ENCODE measurements around the gene PDXK.

The PDXK gene

DNA sequence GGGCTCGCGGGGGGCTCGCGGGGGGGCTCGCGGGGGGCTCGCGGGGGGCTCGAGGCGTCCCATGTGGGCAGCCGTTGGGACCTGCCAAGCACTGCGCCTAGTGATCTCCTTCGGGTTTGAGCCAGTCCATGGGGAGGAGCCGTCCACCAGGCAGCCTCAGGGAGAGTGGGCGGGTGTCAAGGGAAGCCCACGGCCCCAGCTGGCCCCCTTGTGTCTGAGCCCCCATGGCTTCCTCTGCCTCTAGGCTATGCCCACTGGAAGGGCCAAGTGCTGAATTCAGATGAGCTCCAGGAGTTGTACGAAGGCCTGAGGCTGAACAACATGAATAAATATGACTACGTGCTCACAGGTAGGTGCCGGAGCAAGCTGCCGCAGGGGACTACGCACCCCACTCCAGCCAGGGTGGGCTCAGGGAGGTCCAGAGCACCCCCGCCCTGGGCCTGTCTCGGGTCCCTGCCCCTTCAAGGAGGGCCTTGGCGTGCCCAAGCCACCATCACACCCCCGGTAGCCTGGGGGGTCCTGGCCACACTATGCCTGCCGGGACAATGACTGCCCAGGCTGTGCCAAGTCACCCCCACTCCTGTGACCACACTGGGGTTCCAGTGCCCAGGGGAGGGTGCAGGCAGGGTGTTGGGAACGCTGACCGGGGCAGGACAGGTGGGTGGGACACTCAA is 22.6 kb downstream of the PDXK start:
- no peak for TF ChIP-seq FOXP2 (optimal IDR thresholded peaks at IDR 0.05; ENCODE audit: borderline replicate concordance, extremely low read depth, extremely low read length, insufficient read depth)
- TF ChIP-seq TAF1 (IDR thresholded peaks at IDR 0.05; ENCODE audit: borderline replicate concordance, insufficient read depth, low read length) = no peak
- TF ChIP-seq POLR2AphosphoS5 (IDR thresholded peaks at IDR 0.05; ENCODE audit: low read depth, low read length) = no peak
- TF ChIP-seq SIN3A (IDR thresholded peaks at IDR 0.05; ENCODE audit: borderline replicate concordance, insufficient read depth, low read length) = no peak
- TF ChIP-seq, protein P1, sequence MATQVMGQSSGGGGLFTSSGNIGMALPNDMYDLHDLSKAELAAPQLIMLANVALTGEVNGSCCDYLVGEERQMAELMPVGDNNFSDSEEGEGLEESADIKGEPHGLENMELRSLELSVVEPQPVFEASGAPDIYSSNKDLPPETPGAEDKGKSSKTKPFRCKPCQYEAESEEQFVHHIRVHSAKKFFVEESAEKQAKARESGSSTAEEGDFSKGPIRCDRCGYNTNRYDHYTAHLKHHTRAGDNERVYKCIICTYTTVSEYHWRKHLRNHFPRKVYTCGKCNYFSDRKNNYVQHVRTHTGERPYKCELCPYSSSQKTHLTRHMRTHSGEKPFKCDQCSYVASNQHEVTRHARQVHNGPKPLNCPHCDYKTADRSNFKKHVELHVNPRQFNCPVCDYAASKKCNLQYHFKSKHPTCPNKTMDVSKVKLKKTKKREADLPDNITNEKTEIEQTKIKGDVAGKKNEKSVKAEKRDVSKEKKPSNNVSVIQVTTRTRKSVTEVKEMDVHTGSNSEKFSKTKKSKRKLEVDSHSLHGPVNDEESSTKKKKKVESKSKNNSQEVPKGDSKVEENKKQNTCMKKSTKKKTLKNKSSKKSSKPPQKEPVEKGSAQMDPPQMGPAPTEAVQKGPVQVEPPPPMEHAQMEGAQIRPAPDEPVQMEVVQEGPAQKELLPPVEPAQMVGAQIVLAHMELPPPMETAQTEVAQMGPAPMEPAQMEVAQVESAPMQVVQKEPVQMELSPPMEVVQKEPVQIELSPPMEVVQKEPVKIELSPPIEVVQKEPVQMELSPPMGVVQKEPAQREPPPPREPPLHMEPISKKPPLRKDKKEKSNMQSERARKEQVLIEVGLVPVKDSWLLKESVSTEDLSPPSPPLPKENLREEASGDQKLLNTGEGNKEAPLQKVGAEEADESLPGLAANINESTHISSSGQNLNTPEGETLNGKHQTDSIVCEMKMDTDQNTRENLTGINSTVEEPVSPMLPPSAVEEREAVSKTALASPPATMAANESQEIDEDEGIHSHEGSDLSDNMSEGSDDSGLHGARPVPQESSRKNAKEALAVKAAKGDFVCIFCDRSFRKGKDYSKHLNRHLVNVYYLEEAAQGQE (IDR thresholded peaks at IDR 0.05; ENCODE audit: insufficient read depth in 1 of 2, low read depth in 2 of 2, low read length in 2 of 2) = no peak

GRCh38 chr21:43743947-43744346 is 25.0 kb downstream of the PDXK start:
- no peak for TF ChIP-seq POLR2AphosphoS5 (IDR thresholded peaks at IDR 0.05; ENCODE audit: low read depth, low read length)
- TF ChIP-seq FOXP2 (optimal IDR thresholded peaks at IDR 0.05; ENCODE audit: borderline replicate concordance, extremely low read depth, extremely low read length, insufficient read depth) = no peak
- no peak for TF ChIP-seq TAF1 (IDR thresholded peaks at IDR 0.05; ENCODE audit: borderline replicate concordance, insufficient read depth, low read length)
- TF ChIP-seq, protein P1 (IDR thresholded peaks at IDR 0.05; ENCODE audit: insufficient read depth in 1 of 2, low read depth in 2 of 2, low read length in 2 of 2) = no peak
- TF ChIP-seq SIN3A (IDR thresholded peaks at IDR 0.05; ENCODE audit: borderline replicate concordance, insufficient read depth, low read length) = no peak

GRCh38 chr21:43744725-43745124 is 25.8 kb downstream of the PDXK start:
- no peak for TF ChIP-seq POLR2AphosphoS5 (IDR thresholded peaks at IDR 0.05; ENCODE audit: low read depth, low read length)
- TF ChIP-seq FOXP2 (optimal IDR thresholded peaks at IDR 0.05; ENCODE audit: borderline replicate concordance, extremely low read depth, extremely low read length, insufficient read depth) = no peak
- TF ChIP-seq, protein P1 (IDR thresholded peaks at IDR 0.05; ENCODE audit: insufficient read depth in 1 of 2, low read depth in 2 of 2, low read length in 2 of 2) = no peak
- TF ChIP-seq SIN3A (IDR thresholded peaks at IDR 0.05; ENCODE audit: borderline replicate concordance, insufficient read depth, low read length) = no peak

DNA sequence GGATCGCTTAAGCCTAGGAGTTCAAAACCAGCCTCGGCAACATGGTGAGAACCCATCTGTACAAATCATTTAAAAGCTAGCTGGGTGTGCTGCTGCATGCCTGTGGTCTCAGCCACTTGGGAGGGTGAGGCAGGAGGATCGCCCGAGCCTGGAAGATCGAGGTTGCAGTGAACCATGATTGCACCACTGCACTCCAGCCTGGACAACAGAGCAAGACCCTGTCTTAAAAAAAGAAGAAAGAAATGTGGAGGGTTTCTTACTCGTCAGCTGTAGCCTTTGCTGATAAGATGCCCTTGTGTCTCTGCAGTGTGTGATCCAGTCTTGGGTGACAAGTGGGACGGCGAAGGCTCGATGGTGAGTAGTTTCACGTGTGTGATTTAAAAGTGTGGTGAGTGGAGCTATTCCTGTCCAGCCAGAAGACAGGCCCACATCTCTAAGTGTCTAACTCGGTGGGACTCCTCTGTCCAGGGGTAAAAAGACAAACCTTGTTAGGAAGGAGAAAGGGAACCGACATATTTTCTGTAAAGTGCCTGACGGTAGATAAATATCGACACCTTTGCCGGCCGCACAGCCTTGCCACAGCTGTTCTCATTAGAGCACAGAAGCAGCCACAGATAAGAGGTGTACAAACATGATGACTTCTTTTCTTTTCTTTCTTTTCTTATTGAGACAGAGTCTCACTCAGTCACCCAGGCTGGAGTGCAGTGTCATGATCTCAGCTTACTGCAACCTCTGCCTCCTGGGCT is 27.0 kb downstream of the PDXK start:
- TF ChIP-seq TAF1 (IDR thresholded peaks at IDR 0.05; ENCODE audit: borderline replicate concordance, insufficient read depth, low read length) = no peak
- TF ChIP-seq SIN3A (IDR thresholded peaks at IDR 0.05; ENCODE audit: borderline replicate concordance, insufficient read depth, low read length) = no peak
- no peak for TF ChIP-seq POLR2AphosphoS5 (IDR thresholded peaks at IDR 0.05; ENCODE audit: low read depth, low read length)
- TF ChIP-seq, protein P1 (IDR thresholded peaks at IDR 0.05; ENCODE audit: insufficient read depth in 1 of 2, low read depth in 2 of 2, low read length in 2 of 2) = no peak
- no peak for TF ChIP-seq FOXP2 (optimal IDR thresholded peaks at IDR 0.05; ENCODE audit: borderline replicate concordance, extremely low read depth, extremely low read length, insufficient read depth)
